ENCODE measurements around the gene TMEM128.
"Not testable (repeated sequence)": the region's sequence is repeated elsewhere in the genome, so short reads cannot be mapped to it uniquely, and the experiment has no call there.

TMEM128 gene

DNA sequence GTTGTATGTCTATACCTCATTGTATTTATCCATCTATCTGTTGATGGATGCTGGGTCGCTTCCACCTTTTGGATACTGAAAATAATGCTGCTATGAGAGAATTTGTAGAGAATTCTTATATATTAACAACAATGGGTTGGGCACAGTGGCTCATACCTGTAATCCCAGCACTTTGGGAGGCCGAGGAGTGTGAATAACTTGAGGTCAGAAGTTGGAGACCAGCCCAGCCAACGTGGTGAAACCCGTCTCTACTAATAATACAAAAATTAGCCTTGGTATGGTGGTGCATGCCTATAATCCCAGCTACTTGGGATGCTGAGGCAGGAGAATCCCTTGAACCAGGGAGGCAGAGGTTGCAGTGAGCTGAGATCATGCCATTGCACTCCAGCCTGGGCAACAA is 34.3 kb downstream of the TMEM128 start:
- intact Hi-C loops (cut with DNase I); DNase-seq: not testable (repeated sequence)

DNA sequence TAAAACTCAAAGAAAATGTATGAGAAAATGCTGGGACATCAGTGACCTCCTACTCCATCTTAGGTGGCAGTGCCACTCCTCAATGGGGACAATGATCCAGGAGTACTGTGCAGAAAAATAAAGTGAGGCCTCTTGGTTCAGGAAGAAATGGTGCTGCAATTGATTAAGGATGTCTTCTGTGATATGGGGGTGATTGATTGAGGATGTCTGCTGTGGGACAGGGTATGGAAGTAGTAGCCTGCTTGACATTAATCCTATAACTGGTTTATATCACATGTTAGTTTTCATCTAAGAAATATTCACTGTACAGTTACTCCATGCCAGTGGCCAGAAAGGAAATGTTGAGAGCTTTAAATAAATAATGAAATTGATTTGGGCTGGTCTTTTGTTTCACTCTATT is 41.8 kb downstream of the TMEM128 start:
- intact Hi-C loops (cut with DNase I): no loop called here

DNA sequence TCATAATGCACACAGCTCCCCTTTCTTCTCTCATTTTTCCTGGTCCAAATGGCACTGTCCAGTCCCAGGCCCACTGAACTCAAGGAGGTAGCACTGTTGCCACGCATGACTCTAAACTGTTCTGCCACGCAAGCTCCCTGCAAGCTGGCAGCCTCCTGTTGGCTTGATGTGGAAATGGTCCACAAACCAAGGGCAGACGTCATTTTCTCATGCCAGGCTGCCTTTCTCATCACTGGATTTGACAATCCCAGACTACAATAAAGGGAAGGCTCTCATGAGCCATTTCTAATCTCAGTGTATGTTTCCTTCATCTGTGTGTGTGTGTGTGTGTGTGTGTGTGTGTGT is 43.6 kb downstream of the TMEM128 start:
- no peak for DNase-seq
- intact Hi-C loops (cut with DNase I): no loop called here

More for the DNA sequence above, 41.8 kb downstream of the TMEM128 start:
- DNase-seq: no peak

DNA sequence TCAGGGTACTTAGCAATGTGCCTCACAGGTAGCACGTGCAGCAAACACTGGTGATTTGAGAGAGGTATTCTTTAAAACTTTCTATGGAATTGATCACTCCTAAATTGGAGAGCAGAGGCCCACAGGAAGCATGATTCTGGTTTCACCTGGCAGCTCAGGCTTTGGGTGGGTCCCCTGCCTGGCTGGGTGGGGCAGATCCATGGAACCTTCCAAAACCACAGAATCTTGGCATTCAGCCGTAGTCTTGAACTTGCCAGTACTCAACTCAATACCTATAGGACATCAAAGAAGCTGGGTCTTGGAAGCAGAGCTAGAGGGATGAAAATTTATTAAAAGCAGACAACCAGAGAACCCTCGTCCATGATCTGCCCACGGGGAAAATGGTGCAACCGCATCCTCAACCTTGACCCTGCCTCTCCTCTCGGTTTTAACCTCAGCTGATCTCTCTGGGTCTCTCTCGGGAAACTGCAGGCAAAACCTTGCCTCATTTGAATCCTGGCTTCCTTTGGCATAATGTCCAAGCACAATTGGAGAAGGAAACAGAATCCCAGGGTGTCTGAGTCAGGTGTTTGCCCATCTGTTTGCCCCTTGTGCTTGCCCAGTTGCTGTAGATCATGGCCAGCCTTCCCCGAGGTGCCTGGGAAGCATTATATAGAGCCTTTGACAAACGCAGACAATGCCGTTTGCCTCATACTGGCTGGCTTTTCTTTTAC is 44.2 kb downstream of the TMEM128 start:
- intact Hi-C loops (cut with DNase I): no loop called here

DNA sequence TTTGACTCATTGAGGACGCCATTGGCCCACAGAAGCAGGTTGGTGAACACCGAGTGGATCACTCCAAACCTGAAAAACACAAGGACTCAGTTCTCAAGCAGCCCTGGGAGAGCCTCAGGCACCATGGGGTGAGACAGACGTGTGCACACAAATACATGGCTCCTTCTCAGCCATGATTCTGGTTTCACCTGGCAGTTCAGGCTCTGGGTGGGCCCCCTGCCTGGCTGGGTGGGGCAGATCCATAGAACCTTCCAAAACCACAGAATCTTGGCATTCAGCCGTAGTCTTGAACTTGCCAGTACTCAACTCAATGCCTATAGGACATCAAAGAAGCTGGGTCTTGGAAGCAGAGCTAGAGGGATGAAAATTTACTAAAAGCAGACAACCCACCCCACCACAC is 45.5 kb downstream of the TMEM128 start:
- intact Hi-C loops (cut with DNase I): no loop called here
- no peak for DNase-seq

More for the DNA sequence above, 44.2 kb downstream of the TMEM128 start:
- no peak for DNase-seq

DNA sequence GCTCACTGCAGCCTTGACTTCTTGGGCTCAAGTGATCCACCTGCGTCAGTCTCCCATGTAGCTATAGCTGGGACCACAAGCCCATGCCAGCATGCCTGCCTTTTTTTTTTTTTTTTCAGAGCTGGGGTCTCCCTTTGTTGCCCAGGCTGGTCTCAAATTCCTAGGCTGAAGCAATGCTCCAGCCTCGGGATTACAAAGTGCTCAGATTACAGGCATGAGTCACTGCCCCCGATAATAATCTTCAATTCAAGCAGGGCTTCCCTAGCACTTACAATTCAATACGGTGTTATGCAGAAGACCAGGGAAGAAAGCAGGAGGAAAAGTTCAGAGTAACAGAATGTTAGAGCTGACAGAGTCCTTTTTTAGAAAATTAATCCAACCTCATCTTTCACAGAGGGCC is 47.4 kb downstream of the TMEM128 start:
- intact Hi-C loops (cut with DNase I): no loop called here
- no peak for DNase-seq

DNA sequence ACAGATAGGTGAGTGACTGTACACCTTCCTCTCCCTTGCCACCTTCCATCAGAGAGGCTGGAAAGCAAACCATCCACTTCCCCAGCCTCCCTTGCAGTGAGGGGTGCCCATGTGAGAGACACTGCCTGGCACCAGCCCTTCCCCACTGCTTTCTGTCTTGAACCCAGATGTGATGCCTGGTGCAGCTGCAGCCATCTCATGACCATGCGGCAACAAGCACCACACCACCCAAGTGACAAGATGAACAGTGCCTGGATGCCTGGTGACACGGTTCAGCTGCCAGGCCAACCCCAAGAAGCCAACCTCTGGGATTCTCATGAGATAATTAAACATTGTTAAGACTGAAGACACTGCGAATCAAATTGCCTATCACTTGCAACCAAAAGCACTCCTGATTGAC is 52.7 kb downstream of the TMEM128 start:
- no peak for DNase-seq
- intact Hi-C loops (cut with DNase I): no loop called here

DNA sequence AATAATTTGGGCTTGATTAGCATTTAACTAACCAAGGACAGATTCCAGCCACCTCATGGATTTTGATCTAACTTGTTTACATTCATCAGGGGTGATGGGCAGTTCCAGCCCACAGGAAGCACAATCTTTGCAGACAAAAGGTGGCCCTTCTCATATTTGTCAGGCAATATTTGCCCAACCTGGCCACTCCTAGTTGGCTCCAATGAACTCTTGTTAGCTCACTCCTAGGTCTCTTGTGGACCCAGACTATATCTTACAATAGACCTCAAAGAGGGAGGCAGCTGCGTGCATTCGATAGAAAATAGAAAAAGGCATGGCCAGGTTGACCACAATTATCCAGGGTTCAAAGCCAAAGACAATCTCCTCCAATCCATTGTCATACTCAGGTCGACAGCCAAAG is 59.5 kb downstream of the TMEM128 start:
- DNase-seq; intact Hi-C loops (cut with DNase I): not testable (repeated sequence)
